SK-N-SH (cell line): ENCODE data around the gene TBC1D9B. TPM values are rescaled to one million over a fixed set of nuclear protein-coding genes. Genes with fewer than 3 reads are reported as not detected.

Experiments
- CTCF ChIA-PET: fragments of 300-600, 350-600 bp; formaldehyde crosslinking; extraction: SDS; loops from one replicate; lab custom pipeline; 2021; lab: Yijun Ruan, JAX
- POLR2A ChIA-PET: fragments of 350-600 bp; sonication (Branson Sonifier 250); formaldehyde crosslinking; extraction: SDS; loops from one replicate; lab custom pipeline; 2020; ENCODE audit warnings: antibody characterized with exemption, inconsistent platforms; lab: Yijun Ruan, JAX
- DNase-seq: peaks from one replicate; pipeline ENCODE4 v3.0.0; 2012
- H2AFZ ChIP-seq: fragments of 200-600 bp; sonication (generic); 2 replicates; pipeline ENCODE4 v1.8.1; 2016; ENCODE audit warnings: antibody characterized with exemption, mild to moderate bottlenecking, low read depth
- H3F3A ChIP-seq: fragments of 200-600 bp; sonication (generic); replicated peaks from 2 replicates; pipeline ENCODE3; 2016; ENCODE audit warnings: antibody characterized with exemption, mild to moderate bottlenecking; ENCODE audit not compliant: insufficient read depth
- H3K27ac ChIP-seq, 2 experiments: fragments of 200-500 bp in 1 of 2; fragments of 200-600 bp in 1 of 2; sonication (Bioruptor generic) in 1 of 2; sonication (generic), shearing (Covaris generic) in 1 of 2; 2 replicates each; pipeline versions ENCODE4 v1.5.1 to v1.6.1; 2014 to 2016; ENCODE audit warnings: low read depth in 2 of 2, inconsistent platforms in 1 of 2, low read length in 1 of 2, mild to moderate bottlenecking in 1 of 2, mixed read lengths in 1 of 2
- H3K27me3 ChIP-seq: fragments of 200-600 bp; sonication (generic), shearing (Covaris generic); 2 replicates; pipeline ENCODE4 v1.6.1; 2016; ENCODE audit warnings: mixed run types; ENCODE audit not compliant: insufficient read depth
- H3K36me3 ChIP-seq, 2 experiments: fragments of 200-500 bp in 1 of 2; fragments of 200-600 bp in 1 of 2; sonication (Bioruptor generic) in 1 of 2; sonication (generic) in 1 of 2; replicated peaks in 1 of 2; 2 replicates each; pipeline versions ENCODE3 to v1.5.1; 2014 to 2016; ENCODE audit warnings: low read length in 1 of 2, mild to moderate bottlenecking in 1 of 2; ENCODE audit not compliant: insufficient read depth in 2 of 2, control insufficient read depth in 1 of 2
- H3K4me1 ChIP-seq, 2 experiments: fragments of 200-500 bp in 1 of 2; fragments of 200-600 bp in 1 of 2; sonication (Bioruptor generic) in 1 of 2; sonication (generic), shearing (Covaris generic) in 1 of 2; 2 replicates each; pipeline versions ENCODE4 v1.5.1 to v1.6.1; 2014 to 2016; ENCODE audit warnings: low read depth in 1 of 2, low read length in 1 of 2, mixed run types in 1 of 2; ENCODE audit not compliant: insufficient read depth in 2 of 2, control insufficient read depth in 1 of 2
- H3K4me2 ChIP-seq: fragments of 200-600 bp; sonication (generic), shearing (Covaris generic); 2 replicates; pipeline ENCODE4 v1.6.1; 2017; ENCODE audit warnings: mixed run types
- H3K4me3 ChIP-seq, 2 experiments: fragments of 200-500 bp in 1 of 2; fragments of 200-600 bp in 1 of 2; sonication (Bioruptor generic) in 1 of 2; sonication (generic), shearing (Covaris generic) in 1 of 2; 2 replicates each; pipeline versions ENCODE4 v1.5.1 to v1.8.1; 2014 to 2016; ENCODE audit warnings: low read depth in 2 of 2, inconsistent platforms in 1 of 2, low read length in 1 of 2, mild to moderate bottlenecking in 1 of 2, mixed read lengths in 1 of 2, moderate library complexity in 1 of 2
- H3K79me2 ChIP-seq: fragments of 200-600 bp; sonication (generic); 2 replicates; pipeline ENCODE4 v1.8.1; 2017; ENCODE audit warnings: mild to moderate bottlenecking; ENCODE audit not compliant: insufficient read depth
- H3K9ac ChIP-seq: fragments of 200-600 bp; sonication (generic); 2 replicates; pipeline ENCODE4 v1.6.1; 2017; ENCODE audit warnings: mixed run types
- H3K9me2 ChIP-seq: fragments of 200-600 bp; sonication (generic); 2 replicates; pipeline ENCODE4 v1.6.1; 2017; ENCODE audit warnings: mixed run types
- H3K9me3 ChIP-seq: fragments of 200-600 bp; sonication (generic); 2 replicates; pipeline ENCODE4 v1.6.1; 2017; ENCODE audit warnings: mixed run types, mild to moderate bottlenecking, moderate library complexity
- H4K20me1 ChIP-seq: fragments of 200-600 bp; sonication (generic); 2 replicates; pipeline ENCODE4 v1.6.1; 2017; ENCODE audit warnings: mild to moderate bottlenecking, mixed run types; ENCODE audit not compliant: insufficient read depth
- CHD2 ChIP-seq: fragments of 150-350 bp; IDR thresholded peaks from 2 replicates; pipeline ENCODE4 v1.6.1; 2018; ENCODE audit warnings: low read length; ENCODE audit not compliant: partially characterized antibody
- EP300 ChIP-seq, 2 experiments: IDR thresholded peaks; 2 replicates each; pipeline versions ENCODE4 v1.4.0 to v1.6.1; 2012; ENCODE audit warnings: borderline replicate concordance in 1 of 2, low read depth in 1 of 2, low read length in 1 of 2
- FOSL2 ChIP-seq: IDR thresholded peaks from 2 replicates; pipeline ENCODE4 v1.4.0; 2012; ENCODE audit warnings: low read depth, mild to moderate bottlenecking, moderate library complexity, borderline replicate concordance
- FOXM1 ChIP-seq: IDR thresholded peaks from 2 replicates; pipeline ENCODE4 v1.4.0; 2012; ENCODE audit warnings: low read depth, mild to moderate bottlenecking
- GABPA ChIP-seq: IDR thresholded peaks from 2 replicates; pipeline ENCODE4 v1.4.0; 2012; ENCODE audit warnings: low read depth, mild to moderate bottlenecking
- GATA2 ChIP-seq: sonication (generic); formaldehyde crosslinking; IDR thresholded peaks from 2 replicates; pipeline ENCODE4 v1.5.0; 2020; ENCODE audit warnings: mild to moderate bottlenecking, missing genetic modification reagents
- MAX ChIP-seq: IDR thresholded peaks from 2 replicates; pipeline ENCODE4 v1.4.0; 2012; ENCODE audit warnings: low read depth
- MEF2A ChIP-seq: IDR thresholded peaks from 2 replicates; pipeline ENCODE4 v1.4.0; 2012; ENCODE audit warnings: low read depth, borderline replicate concordance
- MXI1 ChIP-seq: IDR thresholded peaks from 2 replicates; pipeline ENCODE4 v1.6.1; 2012; ENCODE audit warnings: mild to moderate bottlenecking, low read depth, low read length, improper control_type of control experiment
- NFIC ChIP-seq: IDR thresholded peaks from 2 replicates; pipeline ENCODE4 v1.4.0; 2012; ENCODE audit warnings: borderline replicate concordance
- NRF1 ChIP-seq: IDR thresholded peaks from 2 replicates; pipeline ENCODE4 v1.6.1; 2012; ENCODE audit warnings: low read depth, mild to moderate bottlenecking, low read length
- POLR2AphosphoS5 ChIP-seq: IDR thresholded peaks from 2 replicates; pipeline ENCODE4 v1.6.1; 2012; ENCODE audit warnings: low read depth, low read length
- RCOR1 ChIP-seq: fragments of 150-350 bp; IDR thresholded peaks from 2 replicates; pipeline ENCODE4 v1.6.1; 2017; ENCODE audit warnings: antibody characterized with exemption, low read length
- SMC3 ChIP-seq: IDR thresholded peaks from 2 replicates; pipeline ENCODE4 v1.6.1; 2012; ENCODE audit warnings: low read depth, low read length, improper control_type of control experiment
- TAF1 ChIP-seq: IDR thresholded peaks from 2 replicates; pipeline ENCODE4 v1.6.1; 2012; ENCODE audit warnings: low read depth, mild to moderate bottlenecking, low read length, moderate library complexity, borderline replicate concordance
- TCF12 ChIP-seq: IDR thresholded peaks from 2 replicates; pipeline ENCODE4 v1.4.0; 2012
- USF1 ChIP-seq: IDR thresholded peaks from 2 replicates; pipeline ENCODE4 v1.4.0; 2012; ENCODE audit warnings: low read depth, borderline replicate concordance
- USF2 ChIP-seq: fragments of 150-350 bp; IDR thresholded peaks from 2 replicates; pipeline ENCODE4 v1.6.1; 2017; ENCODE audit warnings: antibody characterized with exemption, low read length, low read depth, borderline replicate concordance
- YY1 ChIP-seq: IDR thresholded peaks from 2 replicates; pipeline ENCODE4 v1.4.0; 2012; ENCODE audit warnings: low read depth, mild to moderate bottlenecking
- WGBS: methylation state at CpG from one replicate; pipeline ENCODE4 v1.1.6; 2017; ENCODE audit warnings: low lambda C conversion rate; 5-methylcytosine and 5-hydroxymethylcytosine counted together
- polyA plus RNA-seq, 3 experiments: library from polyadenylated mRNA; depleted of rRNA; stranded (reverse); fragments of >200 nt; gene quantifications; 2 replicates each; pipeline ENCODE4 v1.2.3, GENCODE V29; 2012
- TF ChIP-seq, protein P1 (sequence below): fragments of 150-350 bp; IDR thresholded peaks from 2 replicates; pipeline ENCODE4 v1.6.1; 2016; ENCODE audit warnings: mild to moderate bottlenecking, low read depth, low read length
- TF ChIP-seq, protein P2 (sequence below): IDR thresholded peaks from 2 replicates; pipeline ENCODE4 v1.4.0; 2012; ENCODE audit warnings: low read depth, borderline replicate concordance

Gene TBC1D9B
- polyA plus RNA-seq, 1 of the 3 experiments (the other 2 are of a cell fraction) = 75.6 TPM

GRCh38 chr5:179883163-179883562 is 24.5 kb downstream of the TBC1D9B start:
- H3K9me3 ChIP-seq = peaks cover 15% of the 10 kb centered on the region
- H4K20me1 ChIP-seq = no peaks in the 10 kb centered on the region
- H3K4me3 ChIP-seq = no peak overlapping the region
- peaks cover 44 to 58% of the 10 kb centered on the region in 2 experiments for H3K36me3 ChIP-seq
- H3K27ac ChIP-seq = no peak overlapping the region
- ChIA-PET POLR2A (no interaction called here), CTCF (interaction anchor here (1.1 kb wide), 1 partner anchor 25 kb away, joined by 3 read pairs; no protein-coding TSS in a partner anchor)
- H2AFZ ChIP-seq = no peak overlapping the region
- H3F3A ChIP-seq = no peaks in the 10 kb centered on the region
- no peak for DNase-seq
- TF ChIP-seq FOSL2 (no peak), SMC3 (no peak), TCF12 (no peak), TAF1 (no peak), EP300 (IDR thresholded peaks at IDR 0.05; ENCODE audit: borderline replicate concordance in 1 of 2, low read depth in 1 of 2, low read length in 1 of 2) (no peak), GABPA (no peak), USF2 (no peak), NRF1 (no peak)
- H3K9me2 ChIP-seq = no peaks in the 10 kb centered on the region
- H3K4me1 ChIP-seq = no peaks in the 10 kb centered on the region
- H3K79me2 ChIP-seq = no peaks in the 10 kb centered on the region
- no peaks in the 10 kb centered on the region for H3K27me3 ChIP-seq
- H3K4me2 ChIP-seq = no peak overlapping the region
- H3K9ac ChIP-seq = no peak overlapping the region
- WGBS = 92% methylated on average over 3 of the region's 3 CpGs

DNA sequence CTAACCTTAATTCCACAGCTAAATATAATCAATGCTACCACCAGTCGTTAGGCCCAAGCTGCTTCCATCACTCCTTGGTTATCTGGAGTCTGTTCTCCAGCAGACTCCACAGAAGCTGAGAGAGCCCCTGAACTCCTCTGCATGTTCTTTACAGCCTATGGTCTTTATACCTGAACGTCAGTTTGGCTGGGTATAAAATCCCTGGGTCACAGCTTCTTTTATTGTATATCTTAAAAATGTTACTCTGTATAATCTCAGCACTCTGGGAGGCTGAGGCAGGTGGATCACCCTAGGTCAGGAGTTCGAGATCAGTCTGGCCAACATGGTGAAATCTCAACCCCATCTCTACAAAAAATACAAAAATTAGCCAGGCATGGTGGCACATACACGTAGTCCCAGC is 25.4 kb downstream of the TBC1D9B start:
- no peak overlapping the region for H3K27ac ChIP-seq
- H3K9me3 ChIP-seq = peaks cover 15% of the 10 kb centered on the region
- H3K9me2 ChIP-seq = no peaks in the 10 kb centered on the region
- H4K20me1 ChIP-seq = no peaks in the 10 kb centered on the region
- no peak overlapping the region for H3K4me3 ChIP-seq
- no peak for DNase-seq
- H3K27me3 ChIP-seq = no peaks in the 10 kb centered on the region
- no peaks in the 10 kb centered on the region for H3K4me1 ChIP-seq
- no peak overlapping the region for H3K9ac ChIP-seq
- WGBS = 73% methylated on average over 3 of the region's 4 CpGs
- H2AFZ ChIP-seq = no peak overlapping the region
- no peaks in the 10 kb centered on the region for H3F3A ChIP-seq
- no peaks in the 10 kb centered on the region for H3K79me2 ChIP-seq
- peaks cover 50 to 55% of the 10 kb centered on the region in 2 experiments for H3K36me3 ChIP-seq
- TF ChIP-seq POLR2AphosphoS5 (no peak), RCOR1 (no peak), CHD2 (no peak), NRF1 (no peak), GATA2 (CRISPR knock-in tag) (no peak), NFIC (no peak), FOXM1 (no peak), USF1 (no peak), YY1 (no peak), TAF1 (no peak), FOSL2 (no peak), MXI1 (no peak), MEF2A (no peak), MAX (no peak)
- TF ChIP-seq, protein P1, sequence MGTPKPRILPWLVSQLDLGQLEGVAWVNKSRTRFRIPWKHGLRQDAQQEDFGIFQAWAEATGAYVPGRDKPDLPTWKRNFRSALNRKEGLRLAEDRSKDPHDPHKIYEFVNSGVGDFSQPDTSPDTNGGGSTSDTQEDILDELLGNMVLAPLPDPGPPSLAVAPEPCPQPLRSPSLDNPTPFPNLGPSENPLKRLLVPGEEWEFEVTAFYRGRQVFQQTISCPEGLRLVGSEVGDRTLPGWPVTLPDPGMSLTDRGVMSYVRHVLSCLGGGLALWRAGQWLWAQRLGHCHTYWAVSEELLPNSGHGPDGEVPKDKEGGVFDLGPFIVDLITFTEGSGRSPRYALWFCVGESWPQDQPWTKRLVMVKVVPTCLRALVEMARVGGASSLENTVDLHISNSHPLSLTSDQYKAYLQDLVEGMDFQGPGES = no peak
- TF ChIP-seq, protein P2, sequence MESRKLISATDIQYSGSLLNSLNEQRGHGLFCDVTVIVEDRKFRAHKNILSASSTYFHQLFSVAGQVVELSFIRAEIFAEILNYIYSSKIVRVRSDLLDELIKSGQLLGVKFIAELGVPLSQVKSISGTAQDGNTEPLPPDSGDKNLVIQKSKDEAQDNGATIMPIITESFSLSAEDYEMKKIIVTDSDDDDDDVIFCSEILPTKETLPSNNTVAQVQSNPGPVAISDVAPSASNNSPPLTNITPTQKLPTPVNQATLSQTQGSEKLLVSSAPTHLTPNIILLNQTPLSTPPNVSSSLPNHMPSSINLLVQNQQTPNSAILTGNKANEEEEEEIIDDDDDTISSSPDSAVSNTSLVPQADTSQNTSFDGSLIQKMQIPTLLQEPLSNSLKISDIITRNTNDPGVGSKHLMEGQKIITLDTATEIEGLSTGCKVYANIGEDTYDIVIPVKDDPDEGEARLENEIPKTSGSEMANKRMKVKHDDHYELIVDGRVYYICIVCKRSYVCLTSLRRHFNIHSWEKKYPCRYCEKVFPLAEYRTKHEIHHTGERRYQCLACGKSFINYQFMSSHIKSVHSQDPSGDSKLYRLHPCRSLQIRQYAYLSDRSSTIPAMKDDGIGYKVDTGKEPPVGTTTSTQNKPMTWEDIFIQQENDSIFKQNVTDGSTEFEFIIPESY = no peak
- TF ChIP-seq, all 33 proteins: peak for 0
- POLR2A ChIA-PET = no interaction called here
- no peak overlapping the region for H3K4me2 ChIP-seq
- CTCF ChIA-PET = interaction anchor here (0.8 to 1.1 kb wide), 3 partner anchors 11 to 26 kb away, joined by 3 to 4 read pairs (median 4); no protein-coding TSS in a partner anchor
